CD14-positive monocyte (primary cell): ENCODE data around the gene SMC1A. TPM values are rescaled to one million over a fixed set of nuclear protein-coding genes. Genes with fewer than 3 reads are reported as not detected.

ENCODE experiments used
- DNase-seq, 3 donors: peaks; one replicate each; pipeline ENCODE4 v3.0.0-alpha.2; 2011 to 2022
- H2AFZ ChIP-seq: 2 replicates; pipeline ENCODE4 v1.6.0; 2012; ENCODE audit warnings: mild to moderate bottlenecking, low read depth, low read length, inconsistent platforms; ENCODE audit not compliant: insufficient read depth, poor library complexity, severe bottlenecking
- H3K27ac ChIP-seq, 2 donors: 1 replicate in 1 of 2; 2 replicates in 1 of 2; pipeline ENCODE4 v1.5.1; 2012 to 2013; ENCODE audit warnings: low read length in 2 of 2, control low read depth in 1 of 2, inconsistent platforms in 1 of 2, low read depth in 1 of 2, mild to moderate bottlenecking in 1 of 2
- H3K27me3 ChIP-seq, 2 donors: one replicate each; pipeline versions ENCODE4 v1.6.0 to v1.6.1; 2011 to 2013; ENCODE audit warnings: low read length in 2 of 2; ENCODE audit not compliant: control insufficient read depth in 2 of 2, insufficient read depth in 2 of 2
- H3K36me3 ChIP-seq, 2 donors: replicated peaks in 1 of 2; 1 replicate in 1 of 2; 2 replicates in 1 of 2; pipeline versions ENCODE4 v1.5.1 to v1.6.1; 2012 to 2013; ENCODE audit warnings: low read length in 2 of 2, control low read depth in 1 of 2, inconsistent platforms in 1 of 2, mild to moderate bottlenecking in 1 of 2; ENCODE audit not compliant: insufficient read depth in 2 of 2, control insufficient read depth in 1 of 2
- H3K4me1 ChIP-seq, 2 donors: 1 replicate in 1 of 2; 2 replicates in 1 of 2; pipeline versions ENCODE4 v1.5.1 to v1.6.1; 2012 to 2013; ENCODE audit warnings: low read length in 2 of 2, control low read depth in 1 of 2, inconsistent platforms in 1 of 2, mild to moderate bottlenecking in 1 of 2, moderate library complexity in 1 of 2; ENCODE audit not compliant: insufficient read depth in 2 of 2, control insufficient read depth in 1 of 2
- H3K4me2 ChIP-seq: replicated peaks from 2 replicates; pipeline ENCODE3; 2012; ENCODE audit warnings: low read length, moderate library complexity, mild to moderate bottlenecking; ENCODE audit not compliant: poor library complexity, severe bottlenecking; ENCODE audit errors: extremely low read depth
- H3K4me3 ChIP-seq, 3 experiments: fragments of 200-600 bp in 1 of 3; sonication (generic) in 1 of 3; replicated peaks in 1 of 3; 1 replicate in 2 of 3; 2 replicates in 1 of 3; pipeline ENCODE4 v1.5.1; 2011 to 2013; ENCODE audit warnings: low read length in 3 of 3, mild to moderate bottlenecking in 3 of 3, control low read depth in 2 of 3, low read depth in 2 of 3, inconsistent platforms in 1 of 3, moderate library complexity in 1 of 3
- H3K79me2 ChIP-seq: 2 replicates; pipeline ENCODE4 v1.6.0; 2012; ENCODE audit warnings: mild to moderate bottlenecking, control low read depth, inconsistent platforms, low read length, moderate library complexity; ENCODE audit not compliant: insufficient read depth
- H3K9ac ChIP-seq: 2 replicates; pipeline ENCODE4 v1.6.0; 2017; ENCODE audit warnings: low read length, mild to moderate bottlenecking; ENCODE audit not compliant: insufficient read depth, poor library complexity, severe bottlenecking
- H3K9me3 ChIP-seq, 2 donors: replicated peaks in 1 of 2; 1 replicate in 1 of 2; 2 replicates in 1 of 2; pipeline versions ENCODE4 v1.5.1 to v1.6.1; 2012 to 2013; ENCODE audit warnings: low read length in 2 of 2, control low read depth in 1 of 2; ENCODE audit not compliant: control insufficient read depth in 1 of 2, insufficient read depth in 1 of 2
- H4K20me1 ChIP-seq: 2 replicates; pipeline ENCODE4 v1.6.0; 2012; ENCODE audit warnings: mild to moderate bottlenecking, low read length, control low read depth, moderate library complexity; ENCODE audit not compliant: insufficient read depth
- H3K27ac Mint-ChIP-seq, 7 donors: one replicate each; pipeline ENCODE4 v1.8.0; 2020; ENCODE audit warnings: mild to moderate bottlenecking in 7 of 7, mixed read lengths in 7 of 7, moderate library complexity in 6 of 7, inconsistent platforms in 2 of 7
- H3K27me3 Mint-ChIP-seq, 3 donors: one replicate each; pipeline ENCODE4 v1.8.0; 2021 to 2022; ENCODE audit warnings: low read depth in 3 of 3, mild to moderate bottlenecking in 3 of 3, mixed read lengths in 3 of 3, moderate library complexity in 3 of 3, inconsistent platforms in 1 of 3
- H3K36me3 Mint-ChIP-seq, 2 donors: one replicate each; pipeline ENCODE4 v1.8.0; 2020; ENCODE audit warnings: mixed read lengths in 2 of 2, inconsistent platforms in 1 of 2, mild to moderate bottlenecking in 1 of 2
- H3K4me1 Mint-ChIP-seq: one replicate; pipeline ENCODE4 v1.8.0; 2020; ENCODE audit warnings: mild to moderate bottlenecking, mixed read lengths
- H3K4me3 Mint-ChIP-seq, 2 donors: one replicate each; pipeline ENCODE4 v1.8.0; 2020; ENCODE audit warnings: mild to moderate bottlenecking in 2 of 2, mixed read lengths in 2 of 2, moderate library complexity in 1 of 2
- H3K9me3 Mint-ChIP-seq, 7 donors: one replicate each; pipeline ENCODE4 v1.8.0; 2020 to 2022; ENCODE audit warnings: mixed read lengths in 7 of 7, mild to moderate bottlenecking in 6 of 7, moderate library complexity in 6 of 7, inconsistent platforms in 2 of 7
- WGBS: methylation state at CpG from one replicate; pipeline ENCODE4 v1.1.5; 2013; ENCODE audit warnings: missing lambda C conversion rate; ENCODE audit not compliant: insufficient coverage; 5-methylcytosine and 5-hydroxymethylcytosine counted together
- intact Hi-C, 2 donors: fragments of 100-400 bp; cut with micrococcal nuclease; formaldehyde crosslinking; loops; one replicate each; pipeline versions ENCODE4 v1.15.0 to v1.15.1; 2023
- polyA plus RNA-seq, 3 donors: library from polyadenylated mRNA; depleted of rRNA in 1 of 3; unstranded in 2 of 3; stranded (reverse) in 1 of 3; fragments of 300-500 nt in 2 of 3; fragments of >200 nt in 1 of 3; fragmentation: Illumina TruSeq in 2 of 3; gene quantifications; 1 replicate in 2 of 3; 2 replicates in 1 of 3; pipeline ENCODE4 v1.2.3, GENCODE V29; 2012 to 2021
- TF ChIP-seq, protein P1 (sequence below): fragments of 200-600 bp; IDR thresholded peaks from one replicate; pipeline ENCODE4 v1.8.0; 2022; ENCODE audit warnings: antibody characterized with exemption, mild to moderate bottlenecking

Gene SMC1A
- polyA plus RNA-seq, 3 donors, result 25.5 to 53.2 (median 25.6) TPM

DNA sequence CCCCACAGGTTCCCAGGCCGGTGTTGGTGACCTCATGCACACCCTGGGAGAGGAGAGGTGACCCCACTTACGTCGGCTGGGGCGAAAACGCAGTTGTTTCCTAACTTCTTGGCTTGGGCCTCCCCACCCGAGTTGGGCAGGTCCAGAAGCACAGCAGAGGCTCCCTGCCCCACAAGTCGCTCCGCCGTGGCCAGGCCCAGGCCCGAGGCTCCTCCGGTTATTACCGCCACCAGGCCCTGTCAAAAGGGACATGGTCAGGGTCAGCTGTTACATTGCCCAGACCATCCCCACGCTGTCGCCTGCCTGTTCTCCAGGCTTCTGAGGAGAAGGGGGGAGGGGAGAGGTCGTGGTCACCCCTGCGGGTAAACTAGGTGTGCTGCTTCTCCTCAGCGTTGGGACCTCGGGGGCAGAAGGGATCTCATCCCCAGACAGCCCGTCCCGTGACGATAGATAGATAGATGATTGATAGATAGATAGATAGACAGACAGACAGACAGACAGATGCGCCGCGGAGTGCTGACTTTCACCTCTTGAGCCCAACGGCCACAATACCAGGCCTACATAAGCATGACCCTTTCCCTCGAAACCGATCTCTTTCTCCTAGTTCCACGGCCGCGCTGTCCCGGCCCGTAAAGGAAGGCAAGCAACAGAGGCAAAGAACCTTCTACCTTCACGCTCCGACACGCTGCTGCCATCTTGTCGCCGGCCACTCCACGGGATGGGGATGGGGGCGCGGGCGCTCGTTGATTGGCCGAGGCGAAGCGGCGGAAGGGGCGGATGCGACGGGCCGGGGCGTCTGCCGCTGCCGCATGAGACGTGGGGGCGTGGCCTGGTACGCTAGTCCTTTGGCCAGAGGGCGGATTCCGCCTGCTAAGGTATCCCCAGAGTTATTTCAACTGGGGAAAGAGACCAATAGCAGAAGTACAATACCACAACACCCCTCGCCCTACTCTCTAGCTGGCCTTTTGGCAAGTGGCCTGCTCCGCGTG lies 11.5 kb upstream of the SMC1A start, which contains the start of gene HSD17B10:
Gene HSD17B10 (minus strand): TSS at position 720 of the 989 bp plus-strand sequence. CDS start 25 bp downstream, at position 695.
- Histone ChIP-seq H3K4me2 (peak within 1 kb of the TSS; percentile 87), H3K4me1 (peaks cover 22 to 38% of the 10 kb centered on the region in 2 donors), H3K4me3 (peak within 1 kb of the TSS; percentile 45 to 84 (median 67)), H3K27ac (peak within 1 kb of the TSS; percentile 67 to 83), H4K20me1 (no peaks in the 10 kb centered on the region), H3K9me3 (no peaks in the 10 kb centered on the region), H3K79me2 (peaks cover 9% of the 10 kb centered on the region), H2AFZ (peak within 1 kb of the TSS; percentile 83), H3K27me3 (no peaks in the 10 kb centered on the region), H3K9ac (peak within 1 kb of the TSS; percentile 62), H3K36me3 (peaks cover 22 to 34% of the 10 kb centered on the region in 2 donors)
- peaks cover 25 to 28% of the 10 kb centered on the region in 2 donors for H3K36me3 Mint-ChIP-seq
- peak within 1 kb of the TSS; percentile 87 to 94 for H3K4me3 Mint-ChIP-seq
- peaks cover 0 to 5% (median 0%) of the 10 kb centered on the region in 7 donors for H3K9me3 Mint-ChIP-seq
- peaks cover 0 to 50% (median 0%) of the 10 kb centered on the region in 3 donors for H3K27me3 Mint-ChIP-seq
- DNase-seq, result peak; percentile 84 to 90 (median 86)
- peak within 1 kb of the TSS; percentile 89 to 96 (median 94) for H3K27ac Mint-ChIP-seq
- peaks cover 24% of the 10 kb centered on the region for H3K4me1 Mint-ChIP-seq
- 21% methylated on average over 24 of the region's 61 CpGs for WGBS
- intact Hi-C loops, result no loop called here
- TF ChIP-seq, protein P1, sequence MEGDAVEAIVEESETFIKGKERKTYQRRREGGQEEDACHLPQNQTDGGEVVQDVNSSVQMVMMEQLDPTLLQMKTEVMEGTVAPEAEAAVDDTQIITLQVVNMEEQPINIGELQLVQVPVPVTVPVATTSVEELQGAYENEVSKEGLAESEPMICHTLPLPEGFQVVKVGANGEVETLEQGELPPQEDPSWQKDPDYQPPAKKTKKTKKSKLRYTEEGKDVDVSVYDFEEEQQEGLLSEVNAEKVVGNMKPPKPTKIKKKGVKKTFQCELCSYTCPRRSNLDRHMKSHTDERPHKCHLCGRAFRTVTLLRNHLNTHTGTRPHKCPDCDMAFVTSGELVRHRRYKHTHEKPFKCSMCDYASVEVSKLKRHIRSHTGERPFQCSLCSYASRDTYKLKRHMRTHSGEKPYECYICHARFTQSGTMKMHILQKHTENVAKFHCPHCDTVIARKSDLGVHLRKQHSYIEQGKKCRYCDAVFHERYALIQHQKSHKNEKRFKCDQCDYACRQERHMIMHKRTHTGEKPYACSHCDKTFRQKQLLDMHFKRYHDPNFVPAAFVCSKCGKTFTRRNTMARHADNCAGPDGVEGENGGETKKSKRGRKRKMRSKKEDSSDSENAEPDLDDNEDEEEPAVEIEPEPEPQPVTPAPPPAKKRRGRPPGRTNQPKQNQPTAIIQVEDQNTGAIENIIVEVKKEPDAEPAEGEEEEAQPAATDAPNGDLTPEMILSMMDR, result no peak

DNA sequence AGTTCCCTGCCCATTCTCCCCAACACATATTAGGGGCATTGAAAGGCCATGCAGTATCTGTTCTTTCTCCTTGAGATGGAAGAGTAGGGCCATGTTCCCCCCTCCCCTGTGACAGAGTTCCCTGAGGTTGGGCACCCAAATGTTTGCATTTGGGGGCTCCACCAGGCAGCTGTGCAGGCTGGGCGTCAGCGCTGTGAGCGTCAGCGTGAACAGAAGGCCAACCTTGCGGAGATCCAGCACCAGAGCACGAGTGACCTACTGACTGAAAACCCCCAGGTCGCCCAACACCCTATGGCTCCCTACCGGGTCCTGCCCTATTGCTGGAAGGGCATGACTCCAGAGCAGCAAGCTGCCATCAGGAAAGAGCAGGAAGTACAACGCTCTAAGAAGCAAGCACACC lies 7.8 kb upstream of the SMC1A start:
- Histone ChIP-seq H4K20me1 (no peaks in the 10 kb centered on the region), H3K4me3 (no peak overlapping the region), H3K9ac (no peak overlapping the region), H3K4me1 (peaks cover 16 to 20% of the 10 kb centered on the region in 2 donors), H3K4me2 (no peak overlapping the region), H3K27ac (no peak overlapping the region), H3K79me2 (peaks cover 9% of the 10 kb centered on the region), H2AFZ (no peak overlapping the region), H3K36me3 (peaks cover 25 to 42% of the 10 kb centered on the region in 2 donors), H3K27me3 (no peaks in the 10 kb centered on the region), H3K9me3 (no peaks in the 10 kb centered on the region)
- no peak for DNase-seq
- TF ChIP-seq, protein P1, result no peak
- H3K9me3 Mint-ChIP-seq, result peaks cover 0 to 5% (median 0%) of the 10 kb centered on the region in 7 donors
- no peak overlapping the region for H3K4me3 Mint-ChIP-seq
- peaks cover 15% of the 10 kb centered on the region for H3K4me1 Mint-ChIP-seq
- H3K27ac Mint-ChIP-seq, result no peak overlapping the region
- H3K36me3 Mint-ChIP-seq, result peaks cover 28 to 34% of the 10 kb centered on the region in 2 donors
- WGBS, result 100% methylated on average over 5 of the region's 9 CpGs
- peaks cover 0 to 48% (median 0%) of the 10 kb centered on the region in 3 donors for H3K27me3 Mint-ChIP-seq
- intact Hi-C loops, result no loop called here
